Measurements from ENCODE around the gene DAZAP2. TPM values are rescaled to one million over a fixed set of nuclear protein-coding genes. Genes with fewer than 3 reads are reported as not detected.

DAZAP2 gene
- polyA plus RNA-seq, 3 donors = 975 to 2,004 (median 1,697) TPM

DNA sequence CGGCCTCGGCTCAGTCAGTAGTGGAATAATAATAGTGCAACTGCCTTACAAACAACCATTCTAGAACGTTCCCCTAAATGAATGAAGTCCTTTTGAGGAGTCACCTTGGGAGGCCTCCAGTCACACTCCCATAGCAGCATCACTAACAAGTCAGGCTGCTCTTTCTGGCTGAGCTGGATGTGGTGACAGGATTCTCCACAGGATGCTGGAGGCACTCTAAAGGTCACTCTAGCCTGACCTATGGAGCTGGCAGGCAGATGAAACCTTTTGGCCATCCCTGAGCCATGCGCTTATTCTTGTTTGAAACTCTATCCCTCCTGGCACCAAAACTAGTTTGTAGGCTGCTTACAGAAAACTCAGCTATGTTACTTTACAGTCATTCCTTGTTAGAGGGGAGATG is 47.8 kb upstream of the DAZAP2 start:
- no peak overlapping the region for H3K27ac ChIP-seq (ENCODE audit: low read depth in 1 of 2, low read length in 2 of 2)
- no peaks in the 10 kb centered on the region for H3K36me3 ChIP-seq (replicated peaks in 1 of 2; ENCODE audit: control insufficient read depth in 1 of 2, insufficient read depth in 2 of 2, low read length in 2 of 2)
- H2AFZ ChIP-seq (ENCODE audit: insufficient read depth, low read depth, low read length, poor library complexity, severe bottlenecking) = no peak overlapping the region
- intact Hi-C loops (cut with micrococcal nuclease) = no loop called here
- Mint-ChIP-seq H3K27ac (no peak overlapping the region), H3K36me3 (peaks cover 1 to 4% of the 10 kb centered on the region in 2 donors), H3K27me3 (ENCODE audit: low read depth in 3 of 3) (peaks cover 0 to 1% (median 0%) of the 10 kb centered on the region in 3 donors), H3K9me3 (peaks cover 0 to 2% (median 0%) of the 10 kb centered on the region in 7 donors), H3K4me3 (no peak overlapping the region), H3K4me1 (no peaks in the 10 kb centered on the region)
- WGBS (ENCODE audit: insufficient coverage) = no CpG with 5 or more reads among the region's 4 CpGs
- H3K79me2 ChIP-seq (ENCODE audit: insufficient read depth, low read length) = no peaks in the 10 kb centered on the region
- H3K9me3 ChIP-seq (replicated peaks in 1 of 2; ENCODE audit: control insufficient read depth in 1 of 2, insufficient read depth in 1 of 2, low read length in 2 of 2) = no peaks in the 10 kb centered on the region
- TF ChIP-seq, protein P1, sequence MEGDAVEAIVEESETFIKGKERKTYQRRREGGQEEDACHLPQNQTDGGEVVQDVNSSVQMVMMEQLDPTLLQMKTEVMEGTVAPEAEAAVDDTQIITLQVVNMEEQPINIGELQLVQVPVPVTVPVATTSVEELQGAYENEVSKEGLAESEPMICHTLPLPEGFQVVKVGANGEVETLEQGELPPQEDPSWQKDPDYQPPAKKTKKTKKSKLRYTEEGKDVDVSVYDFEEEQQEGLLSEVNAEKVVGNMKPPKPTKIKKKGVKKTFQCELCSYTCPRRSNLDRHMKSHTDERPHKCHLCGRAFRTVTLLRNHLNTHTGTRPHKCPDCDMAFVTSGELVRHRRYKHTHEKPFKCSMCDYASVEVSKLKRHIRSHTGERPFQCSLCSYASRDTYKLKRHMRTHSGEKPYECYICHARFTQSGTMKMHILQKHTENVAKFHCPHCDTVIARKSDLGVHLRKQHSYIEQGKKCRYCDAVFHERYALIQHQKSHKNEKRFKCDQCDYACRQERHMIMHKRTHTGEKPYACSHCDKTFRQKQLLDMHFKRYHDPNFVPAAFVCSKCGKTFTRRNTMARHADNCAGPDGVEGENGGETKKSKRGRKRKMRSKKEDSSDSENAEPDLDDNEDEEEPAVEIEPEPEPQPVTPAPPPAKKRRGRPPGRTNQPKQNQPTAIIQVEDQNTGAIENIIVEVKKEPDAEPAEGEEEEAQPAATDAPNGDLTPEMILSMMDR (IDR thresholded peaks at IDR 0.05) = no peak
- H3K4me1 ChIP-seq (ENCODE audit: control insufficient read depth in 1 of 2, insufficient read depth in 2 of 2, low read length in 2 of 2) = no peaks in the 10 kb centered on the region
- no peak overlapping the region for H3K9ac ChIP-seq (ENCODE audit: insufficient read depth, low read length, poor library complexity, severe bottlenecking)
- H3K4me3 ChIP-seq (replicated peaks in 1 of 3; ENCODE audit: low read depth in 2 of 3, low read length in 3 of 3) = no peak overlapping the region
- H4K20me1 ChIP-seq (ENCODE audit: insufficient read depth, low read length) = no peaks in the 10 kb centered on the region
- H3K4me2 ChIP-seq (replicated peaks; ENCODE audit: extremely low read depth, low read length, poor library complexity, severe bottlenecking) = no peak overlapping the region
- DNase-seq = no peak
- H3K27me3 ChIP-seq (ENCODE audit: control insufficient read depth in 2 of 2, insufficient read depth in 2 of 2, low read length in 2 of 2) = no peaks in the 10 kb centered on the region

DNA sequence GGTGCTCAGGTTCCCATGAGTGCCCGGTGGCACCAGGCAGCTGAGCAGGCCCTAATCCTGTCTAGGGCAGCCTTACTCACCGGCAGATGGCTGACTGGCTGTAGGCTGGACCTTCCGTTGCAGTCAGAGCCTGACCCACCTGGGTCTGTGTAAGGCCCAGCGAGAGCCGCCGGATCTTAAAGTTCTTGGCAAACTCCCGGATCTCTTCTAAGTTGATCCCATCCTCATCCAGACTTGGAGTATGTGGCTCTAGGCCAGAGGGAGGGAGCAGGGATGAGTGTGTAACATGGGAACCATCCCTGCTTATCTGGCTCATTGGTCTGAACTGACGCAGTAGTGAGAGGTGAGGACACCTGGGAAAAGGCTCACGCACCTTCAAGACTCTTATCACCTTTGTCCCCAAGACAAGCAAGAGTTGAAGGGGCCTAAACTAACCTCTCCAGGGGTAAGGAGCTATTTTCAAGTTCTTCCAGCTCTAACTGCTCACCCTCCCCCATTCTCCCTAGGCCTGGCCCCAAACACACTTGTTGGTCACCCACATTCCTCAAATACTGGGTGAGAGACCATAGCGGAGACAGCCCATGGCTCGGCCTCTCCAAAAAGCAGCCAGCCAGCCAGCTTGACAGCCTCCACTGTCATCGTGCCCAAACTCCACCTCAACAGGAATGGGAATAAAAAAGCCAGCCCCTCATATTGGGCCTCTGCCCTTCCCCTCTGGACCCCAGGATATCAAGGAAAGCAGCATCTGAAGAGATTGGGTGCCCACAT is 46.9 kb upstream of the DAZAP2 start:
- Histone ChIP-seq H3K4me2 (replicated peaks; ENCODE audit: extremely low read depth, low read length, poor library complexity, severe bottlenecking) (no peak overlapping the region), H3K9ac (ENCODE audit: insufficient read depth, low read length, poor library complexity, severe bottlenecking) (no peak overlapping the region), H4K20me1 (ENCODE audit: insufficient read depth, low read length) (no peaks in the 10 kb centered on the region), H3K4me3 (replicated peaks in 1 of 3; ENCODE audit: low read depth in 2 of 3, low read length in 3 of 3) (no peak overlapping the region), H3K27me3 (ENCODE audit: control insufficient read depth in 2 of 2, insufficient read depth in 2 of 2, low read length in 2 of 2) (no peaks in the 10 kb centered on the region), H3K36me3 (replicated peaks in 1 of 2; ENCODE audit: control insufficient read depth in 1 of 2, insufficient read depth in 2 of 2, low read length in 2 of 2) (no peaks in the 10 kb centered on the region), H3K27ac (ENCODE audit: low read depth in 1 of 2, low read length in 2 of 2) (no peak overlapping the region), H2AFZ (ENCODE audit: insufficient read depth, low read depth, low read length, poor library complexity, severe bottlenecking) (no peak overlapping the region), H3K79me2 (ENCODE audit: insufficient read depth, low read length) (no peaks in the 10 kb centered on the region), H3K4me1 (ENCODE audit: control insufficient read depth in 1 of 2, insufficient read depth in 2 of 2, low read length in 2 of 2) (no peaks in the 10 kb centered on the region), H3K9me3 (replicated peaks in 1 of 2; ENCODE audit: control insufficient read depth in 1 of 2, insufficient read depth in 1 of 2, low read length in 2 of 2) (no peaks in the 10 kb centered on the region)
- DNase-seq = no peak
- Mint-ChIP-seq H3K27me3 (ENCODE audit: low read depth in 3 of 3) (peaks cover 0 to 1% (median 0%) of the 10 kb centered on the region in 3 donors), H3K4me1 (no peaks in the 10 kb centered on the region), H3K4me3 (no peak overlapping the region), H3K27ac (peak overlapping the region in 1 of 7 donors; percentile 15), H3K9me3 (peaks cover 0 to 2% (median 0%) of the 10 kb centered on the region in 7 donors), H3K36me3 (peaks cover 1 to 4% of the 10 kb centered on the region in 2 donors)
- TF ChIP-seq, protein P1 (IDR thresholded peaks at IDR 0.05) = no peak
- WGBS (ENCODE audit: insufficient coverage) = 86% methylated on average over 4 of the region's 12 CpGs
- intact Hi-C loops (cut with micrococcal nuclease) = no loop called here

All from CD14-positive monocyte (primary cell).